Kasumi-1 (cell line): ENCODE data around the gene MMP23B.
"Not testable (repeated sequence)": the region's sequence is repeated elsewhere in the genome, so short reads cannot be mapped to it uniquely, and the experiment has no call there.

Experiments
- DNase-seq, 2 experiments: peaks; one replicate each; lab custom pipeline; 2025; lab: John Stamatoyannopoulos, UW

MMP23B gene

GRCh38 chr1:1666526-1666925, 34.6 kb downstream of the MMP23B start:
- DNase-seq: no peak

GRCh38 chr1:1669468-1670440, 37.8 kb downstream of the MMP23B start:
- DNase-seq: peak; percentile 83 to 87

- no peak for DNase-seq
These were observed 38.9 kb downstream of the MMP23B start for GRCh38 chr1:1670866-1671265.

GRCh38 chr1:1671365-1672119, 39.6 kb downstream of the MMP23B start:
- DNase-seq: no peak

GRCh38 chr1:1672181-1672965, 40.4 kb downstream of the MMP23B start:
- peak; percentile 55 to 65 for DNase-seq

GRCh38 chr1:1674806-1675205, 42.8 kb downstream of the MMP23B start:
- DNase-seq: not testable (repeated sequence)

DNA sequence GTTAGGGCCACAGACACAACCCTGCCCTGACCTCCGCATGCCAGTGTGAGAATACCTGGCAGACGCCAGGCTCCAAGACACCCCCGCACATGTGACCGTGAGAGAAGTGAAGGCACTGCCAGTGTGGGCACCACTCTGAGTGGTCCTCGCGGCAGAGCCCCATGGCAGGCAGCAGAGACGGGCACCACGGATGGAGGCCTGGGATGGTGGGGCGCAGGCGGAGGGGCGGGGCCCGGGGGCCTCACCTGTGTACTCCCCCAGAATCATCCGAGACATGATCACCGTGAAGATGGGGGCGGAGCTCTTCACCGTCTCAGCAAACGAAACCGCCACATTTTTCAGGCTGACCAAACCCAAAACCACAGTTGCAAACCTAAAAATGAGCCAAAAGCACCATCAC, 43.2 kb downstream of the MMP23B start:
- DNase-seq: not testable (repeated sequence)

GRCh38 chr1:1676087-1676486, 44.1 kb downstream of the MMP23B start:
- DNase-seq: not testable (repeated sequence)

DNA sequence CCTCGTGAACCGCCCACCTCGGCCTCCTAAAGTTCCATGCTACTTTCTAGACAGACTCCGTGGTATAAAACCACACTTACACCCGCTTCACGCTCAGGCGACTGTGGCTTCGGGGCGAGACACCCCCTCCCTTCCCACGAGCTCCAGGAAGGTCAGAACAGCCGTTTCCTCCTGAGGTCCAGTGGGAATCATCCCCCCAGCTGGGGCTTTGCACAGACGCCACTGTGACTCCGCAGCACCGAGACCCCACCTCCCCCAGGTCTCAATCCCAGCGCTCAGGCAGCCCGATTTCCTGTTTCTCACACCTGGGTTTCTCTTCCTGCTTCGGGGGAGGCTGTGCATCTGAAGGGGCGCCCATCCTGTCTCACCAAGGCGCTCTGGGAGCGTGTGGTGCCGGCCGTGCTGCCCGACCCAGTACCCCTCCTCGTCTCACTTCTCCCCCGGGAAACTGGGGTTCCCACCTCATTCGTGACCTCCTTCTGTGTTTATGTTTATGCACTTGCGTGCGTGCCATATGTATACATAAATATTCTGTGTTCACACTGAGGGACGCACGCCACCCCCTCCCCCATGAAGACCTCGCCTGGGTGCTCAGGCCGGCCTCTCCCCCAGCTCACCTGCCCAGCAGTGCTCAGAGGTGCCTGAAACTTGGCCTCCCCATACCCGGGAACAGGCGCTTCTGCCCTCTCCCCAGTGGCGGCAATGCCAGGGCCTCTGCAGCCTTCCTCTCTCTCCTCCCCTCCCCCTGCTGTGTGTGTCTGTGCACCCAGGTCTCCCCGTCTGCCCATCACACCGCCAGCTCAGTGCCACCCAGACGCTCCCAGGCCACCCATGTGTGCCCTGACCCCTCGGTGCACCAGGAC, 46.0 kb downstream of the MMP23B start:
- DNase-seq: peak; percentile 43 to 47

DNA sequence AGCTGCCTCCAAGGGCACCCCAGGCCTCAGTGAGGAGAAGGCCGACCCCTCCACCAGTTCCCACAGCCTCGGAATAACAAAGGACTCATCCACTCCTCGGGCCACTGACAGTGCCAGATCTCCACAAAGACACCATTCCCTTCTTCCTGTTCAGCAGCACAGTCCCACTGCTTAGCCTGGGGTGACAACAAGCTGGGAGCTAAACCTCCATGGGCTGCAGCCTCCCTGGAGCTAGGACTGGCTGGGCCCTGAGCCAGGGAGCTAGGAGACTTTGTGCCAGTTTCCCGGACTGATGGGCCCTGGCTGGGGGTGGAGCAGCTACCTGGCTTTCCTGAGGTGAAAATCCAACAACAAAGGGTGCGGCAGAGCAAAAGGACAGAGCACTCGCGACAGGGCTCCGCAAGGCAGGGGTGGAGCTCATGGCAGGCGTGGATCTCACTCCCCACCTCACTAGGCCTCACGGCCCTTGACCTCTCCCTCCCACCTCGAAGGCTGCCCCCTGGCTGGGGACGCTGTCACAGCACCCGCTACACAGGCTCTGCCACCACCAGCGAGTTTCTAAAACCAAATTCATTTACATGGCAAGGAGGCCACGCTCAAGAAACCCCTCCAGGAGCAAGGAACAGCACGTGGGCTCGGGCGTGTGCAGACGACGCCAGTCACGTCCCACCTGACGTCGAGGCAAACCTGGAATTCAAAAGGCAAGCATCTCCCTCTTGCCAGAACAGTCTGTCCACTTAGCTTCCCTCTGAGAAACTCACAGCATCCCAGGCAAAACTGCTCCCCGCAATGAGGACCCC, 46.8 kb downstream of the MMP23B start:
- peak; percentile 17 to 28 for DNase-seq

DNA sequence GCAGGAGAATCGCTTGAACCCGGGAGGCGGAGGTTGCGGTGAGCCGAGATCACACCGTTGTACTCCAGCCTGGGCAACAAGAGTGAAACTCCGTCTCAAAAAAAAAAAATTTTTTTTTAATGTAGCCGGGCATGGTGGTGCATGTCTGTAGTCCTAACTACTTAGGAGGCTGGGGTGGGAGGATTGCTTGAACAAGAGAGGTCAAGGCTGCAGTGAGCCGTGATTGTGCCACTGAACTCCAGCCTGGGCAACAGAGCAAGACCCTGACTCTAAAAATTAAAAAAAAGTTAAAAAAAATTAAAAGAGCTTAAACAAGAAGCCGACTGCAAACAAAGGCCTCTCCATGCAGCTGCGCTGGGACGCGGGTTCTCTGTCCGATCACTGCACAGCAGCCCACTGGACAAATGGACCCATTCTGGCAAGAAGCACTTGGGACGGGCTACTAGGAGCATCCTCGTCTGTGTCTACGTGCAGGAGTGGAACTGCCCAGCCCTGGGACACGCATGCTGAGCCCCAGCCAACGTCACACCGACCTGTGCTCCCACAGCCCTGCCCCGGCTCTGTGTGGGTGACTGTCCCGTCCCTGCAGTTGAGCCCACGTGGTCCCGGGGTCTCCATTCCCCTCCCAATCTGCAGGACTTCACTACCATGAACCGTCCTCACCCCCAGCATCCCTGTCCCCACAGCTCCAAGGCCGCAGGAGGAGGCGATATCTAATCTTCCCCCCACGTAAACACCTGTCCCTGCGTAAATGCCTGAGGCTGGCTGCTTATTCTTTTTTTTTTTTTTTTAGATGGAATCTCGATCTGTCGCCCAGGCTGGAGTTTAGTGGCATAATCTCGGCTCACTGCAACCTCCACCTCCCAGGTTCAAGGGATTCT, 48.3 kb downstream of the MMP23B start:
- no peak for DNase-seq

GRCh38 chr1:1680912-1681273, 48.9 kb downstream of the MMP23B start:
- no peak for DNase-seq

DNA sequence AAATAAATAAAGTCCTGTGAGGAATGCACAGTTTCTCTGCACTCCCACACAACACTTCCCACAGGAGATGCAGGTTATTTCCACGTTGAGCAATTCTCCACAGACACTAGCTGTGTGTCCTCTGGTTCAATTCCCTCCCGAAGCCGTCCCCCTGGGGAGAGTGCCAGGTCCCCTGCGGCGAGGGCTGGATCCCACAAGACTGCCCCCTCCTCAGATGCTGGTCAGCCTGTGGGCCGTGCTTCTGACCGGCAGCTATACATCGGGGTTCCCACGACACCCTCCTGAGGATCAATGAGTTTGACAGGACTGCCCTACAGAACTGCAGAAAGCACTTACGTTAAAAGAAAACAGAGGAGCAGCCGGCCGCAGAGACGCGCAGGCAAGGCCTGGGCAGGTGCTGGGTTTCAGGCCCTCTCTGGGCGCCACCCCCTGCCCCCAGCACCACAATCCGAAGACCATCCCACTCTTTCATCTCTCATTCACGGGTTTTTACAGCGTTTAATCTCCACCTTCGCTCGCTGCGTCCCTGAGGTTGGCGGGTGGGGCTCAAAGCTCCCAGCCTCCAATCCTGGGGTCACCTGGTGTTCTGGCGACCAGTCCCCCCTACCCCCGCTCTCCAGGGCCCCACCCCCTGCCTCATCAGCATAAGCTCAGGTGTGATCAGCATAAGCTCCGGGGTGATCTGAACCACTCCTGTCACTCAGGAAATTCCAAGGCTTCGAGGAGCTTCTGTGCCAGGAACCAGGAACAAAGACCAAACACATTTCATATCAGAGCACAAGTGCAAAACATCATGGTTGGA, 51.3 kb downstream of the MMP23B start:
- DNase-seq: no peak
